GM12801 (cell line): ENCODE results near the gene GATB.

ENCODE experiments used
- CTCF ChIP-seq: IDR thresholded peaks from one replicate; pipeline ENCODE4 v1.5.1; 2011; ENCODE audit warnings: control low read depth; ENCODE audit not compliant: insufficient read length; ENCODE audit errors: extremely low read depth

Gene GATB

GRCh38 chr4:151685303-151685702, 75.5 kb downstream of the GATB start:
- TF ChIP-seq CTCF: no peak

GRCh38 chr4:151681085-151681484, 79.7 kb downstream of the GATB start:
- TF ChIP-seq CTCF: no peak

- no peak for TF ChIP-seq CTCF
Measured at GRCh38 chr4:151679231-151679630, 81.6 kb downstream of the GATB start.

- TF ChIP-seq CTCF: no peak
Measured at GRCh38 chr4:151678048-151678872, 82.5 kb downstream of the GATB start.

GRCh38 chr4:151677193-151677592, 83.6 kb downstream of the GATB start:
- TF ChIP-seq CTCF: no peak

GRCh38 chr4:151676301-151676700, 84.5 kb downstream of the GATB start:
- TF ChIP-seq CTCF: no peak

- TF ChIP-seq CTCF: no peak
Measured at GRCh38 chr4:151675411-151675971, 85.3 kb downstream of the GATB start.
